Kidney tubule cell (primary cell): ENCODE results near the gene DIAPH3.

Source experiments
- DNase-seq: peaks from one replicate; pipeline ENCODE4 v3.0.0-alpha.2; 2018; ENCODE audit warnings: low spot score

Gene DIAPH3

GRCh38 chr13:60158321-60158801 is 5.4 kb downstream of the DIAPH3 start:
- peak; percentile 85 for DNase-seq

GRCh38 chr13:60155978-60156377 is 7.8 kb downstream of the DIAPH3 start:
- DNase-seq: peak; percentile 23

GRCh38 chr13:60152904-60153303 is 10.8 kb downstream of the DIAPH3 start:
- DNase-seq: no peak

- DNase-seq: peak; percentile 51
Measured at GRCh38 chr13:60152114-60152513, 11.6 kb downstream of the DIAPH3 start.

GRCh38 chr13:60150538-60150937 is 13.2 kb downstream of the DIAPH3 start:
- no peak for DNase-seq

DNA sequence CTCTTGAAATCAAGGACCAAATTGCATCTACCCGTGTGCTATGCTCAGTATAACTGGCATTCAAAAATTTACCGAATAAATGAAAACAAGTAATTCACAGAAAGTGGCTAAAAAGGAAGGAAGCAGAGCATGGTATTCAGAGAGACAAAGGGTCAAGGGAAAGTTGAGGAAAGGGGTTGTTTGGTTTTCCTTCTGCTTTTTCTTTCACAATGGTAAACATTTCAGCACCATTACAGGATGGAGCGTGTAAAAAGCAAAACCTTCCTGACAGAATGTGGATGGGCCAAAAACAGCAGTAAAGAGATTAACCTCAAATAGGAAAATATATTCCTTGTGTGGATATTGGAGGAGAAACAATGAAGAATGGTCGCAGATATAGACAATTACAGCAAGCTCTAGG is 14.8 kb downstream of the DIAPH3 start:
- no peak for DNase-seq

DNA sequence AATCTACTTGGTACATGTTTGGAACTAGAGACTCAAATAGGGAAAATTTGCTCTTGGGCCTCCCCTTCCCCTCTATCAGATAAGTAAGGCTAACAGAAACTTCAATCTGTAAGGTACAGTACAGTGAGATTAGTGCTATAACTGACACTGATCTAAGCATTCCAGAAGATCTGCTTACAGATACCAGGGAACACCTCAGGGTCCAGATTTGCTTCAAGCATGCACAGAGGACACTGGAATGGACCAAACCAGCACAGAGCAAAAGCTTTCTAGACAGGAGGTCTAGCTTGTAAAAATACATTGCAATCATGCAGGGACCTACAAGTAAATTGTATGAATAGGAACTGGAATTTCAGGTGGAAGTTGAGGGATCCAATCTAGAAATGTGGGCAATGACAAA is 16.4 kb downstream of the DIAPH3 start:
- DNase-seq: no peak

GRCh38 chr13:60146471-60146870 is 17.3 kb downstream of the DIAPH3 start:
- DNase-seq: no peak

- peak; percentile 30 for DNase-seq
Measured at GRCh38 chr13:60143775-60144174, 20.0 kb downstream of the DIAPH3 start.

DNA sequence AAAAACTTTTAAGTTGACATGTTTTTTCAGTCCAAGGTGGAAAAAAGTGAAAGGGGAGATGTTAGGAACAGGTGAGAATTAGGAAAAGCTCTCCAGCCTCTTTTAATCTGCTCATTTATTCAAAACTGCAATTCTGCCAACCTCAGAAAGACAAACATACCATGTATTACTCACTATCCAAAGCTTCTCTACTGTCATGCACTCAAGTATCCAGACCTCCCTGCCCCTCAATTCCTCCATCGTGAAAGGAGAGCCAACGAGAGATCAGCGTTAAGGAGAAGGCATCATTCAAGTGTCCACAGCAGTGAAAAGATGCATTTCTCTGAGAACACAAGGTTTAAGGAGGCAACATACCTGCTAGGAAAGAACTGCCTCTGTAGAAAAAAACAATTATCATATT is 24.5 kb downstream of the DIAPH3 start:
- DNase-seq: peak; percentile 30

- DNase-seq: no peak
Measured at GRCh38 chr13:60138674-60139073, 25.1 kb downstream of the DIAPH3 start.

GRCh38 chr13:60137911-60138560 is 25.7 kb downstream of the DIAPH3 start:
- no peak for DNase-seq

GRCh38 chr13:60135344-60135743 is 28.4 kb downstream of the DIAPH3 start:
- no peak for DNase-seq

- DNase-seq: no peak
Measured at GRCh38 chr13:60134376-60134775, 29.4 kb downstream of the DIAPH3 start.

DNA sequence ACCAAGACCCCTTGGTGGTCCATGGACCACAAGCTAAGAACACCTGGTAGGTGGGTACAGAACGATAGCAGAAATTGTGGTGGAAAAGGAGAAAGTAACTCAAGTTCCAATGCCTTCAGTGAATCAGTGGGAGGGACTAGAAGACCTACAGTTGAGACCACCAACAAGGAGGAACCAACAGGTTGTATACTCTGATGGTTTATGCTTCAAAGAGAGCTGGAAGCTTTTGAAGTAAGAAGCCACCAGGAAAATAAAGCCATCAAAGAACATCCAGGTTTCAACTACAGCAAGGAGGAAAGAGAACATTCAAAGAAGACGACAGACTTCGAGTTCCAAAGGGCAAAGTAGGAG is 42.4 kb downstream of the DIAPH3 start:
- DNase-seq: no peak

DNA sequence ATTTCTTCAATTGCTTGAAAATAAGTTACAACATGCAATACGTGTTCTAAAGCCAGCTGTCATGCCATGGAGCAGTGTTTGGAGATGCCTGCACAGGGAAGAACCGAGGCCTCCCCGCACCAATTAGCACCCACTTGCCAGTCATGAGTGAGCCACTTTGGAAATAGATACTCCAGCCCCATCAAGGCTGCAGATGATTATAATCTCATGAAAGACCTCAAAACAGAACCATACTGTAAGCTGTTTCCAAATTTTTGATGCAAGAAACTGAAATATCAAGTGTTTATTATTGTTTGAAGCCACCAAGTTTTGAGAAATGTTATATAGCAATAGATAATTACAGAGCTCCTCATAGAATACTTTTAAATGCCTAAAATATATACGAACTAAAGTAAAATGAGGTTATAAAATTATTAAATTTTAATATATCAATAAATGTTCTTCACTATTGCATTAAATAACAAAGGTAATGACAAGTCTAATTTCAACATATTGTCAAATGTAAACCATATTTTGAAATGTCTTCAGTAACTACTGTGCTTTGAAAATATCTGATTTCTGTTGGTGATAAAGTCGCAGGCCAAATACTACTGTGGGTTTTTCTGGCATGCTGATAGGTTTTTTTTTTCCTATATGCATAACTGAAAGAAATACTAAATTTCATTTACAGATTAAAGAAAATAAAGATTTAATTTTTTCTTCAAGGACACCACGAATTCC is 43.0 kb downstream of the DIAPH3 start:
- DNase-seq: no peak

DNA sequence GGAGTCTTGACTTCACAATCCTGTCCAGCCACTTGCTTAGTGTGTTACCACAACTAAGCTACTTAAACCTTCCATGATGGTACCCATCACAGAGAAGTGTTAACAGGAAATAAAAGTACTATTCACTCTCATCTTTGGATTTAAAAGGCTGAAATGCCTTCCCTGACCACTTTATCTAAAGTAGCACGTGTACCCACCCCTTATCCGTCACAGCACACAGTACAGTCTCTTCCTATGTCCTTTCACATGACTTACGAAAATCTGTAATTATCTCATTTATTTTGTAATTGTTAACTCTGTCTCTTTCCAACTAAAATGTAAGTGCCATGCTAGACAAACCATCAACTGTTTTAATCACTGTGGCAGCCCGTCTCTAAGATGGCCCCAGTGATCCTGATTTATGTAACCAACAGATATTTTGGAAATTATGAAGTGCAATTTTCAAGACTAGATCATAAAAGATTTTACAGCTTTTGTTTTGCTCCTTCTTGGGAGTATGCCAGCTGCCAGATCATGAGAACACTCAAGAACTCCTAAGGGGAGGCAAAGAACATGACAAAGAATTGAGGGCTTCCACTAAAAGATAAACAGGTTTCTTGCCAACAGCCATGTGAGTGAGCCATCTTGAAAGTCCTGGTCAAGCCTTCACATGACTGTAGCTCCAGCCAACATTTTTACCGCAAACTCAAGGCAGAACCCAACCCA is 44.9 kb downstream of the DIAPH3 start:
- no peak for DNase-seq

DNA sequence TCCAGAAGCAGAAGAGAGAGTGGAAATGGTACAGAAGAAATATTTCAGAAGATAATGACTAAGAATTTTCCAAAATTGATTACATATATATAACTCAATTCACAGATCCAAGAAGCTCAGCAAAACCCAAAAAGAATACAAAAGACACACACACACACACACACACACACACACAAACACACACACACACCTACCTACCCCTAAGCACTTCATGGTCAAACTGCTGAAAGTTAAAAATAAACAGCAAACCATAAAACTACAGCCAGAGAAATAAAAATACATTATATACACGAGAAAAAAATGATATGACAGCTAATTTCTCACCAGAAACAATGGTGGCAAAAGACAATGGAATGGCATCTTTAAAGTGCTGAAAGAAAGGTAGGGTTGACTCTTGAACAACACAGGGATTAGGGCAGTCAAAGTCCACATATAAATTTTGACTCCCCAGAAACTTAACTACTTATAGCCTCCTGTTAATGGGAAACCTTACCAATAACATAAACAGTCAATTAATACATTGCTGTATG is 49.2 kb downstream of the DIAPH3 start:
- no peak for DNase-seq

DNA sequence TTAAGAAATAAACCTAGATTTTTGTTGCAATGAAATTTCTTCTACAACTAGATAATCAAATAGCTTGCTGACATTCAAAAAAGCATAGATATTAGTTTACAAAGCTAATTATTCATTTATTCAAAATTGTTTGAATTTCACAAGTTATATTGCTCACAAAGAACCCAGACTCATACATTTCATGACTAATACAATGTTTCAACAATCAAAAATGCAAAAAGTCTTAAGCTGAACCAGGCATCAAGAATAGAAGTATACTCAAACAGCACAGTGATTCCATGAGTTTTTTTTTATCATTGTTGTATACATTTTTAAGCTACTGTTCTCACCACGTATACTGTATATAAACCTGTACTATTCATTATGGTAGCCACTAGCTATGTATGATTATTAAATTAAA is 51.0 kb downstream of the DIAPH3 start:
- DNase-seq: no peak

GRCh38 chr13:60111691-60112090 is 52.0 kb downstream of the DIAPH3 start:
- no peak for DNase-seq

DNA sequence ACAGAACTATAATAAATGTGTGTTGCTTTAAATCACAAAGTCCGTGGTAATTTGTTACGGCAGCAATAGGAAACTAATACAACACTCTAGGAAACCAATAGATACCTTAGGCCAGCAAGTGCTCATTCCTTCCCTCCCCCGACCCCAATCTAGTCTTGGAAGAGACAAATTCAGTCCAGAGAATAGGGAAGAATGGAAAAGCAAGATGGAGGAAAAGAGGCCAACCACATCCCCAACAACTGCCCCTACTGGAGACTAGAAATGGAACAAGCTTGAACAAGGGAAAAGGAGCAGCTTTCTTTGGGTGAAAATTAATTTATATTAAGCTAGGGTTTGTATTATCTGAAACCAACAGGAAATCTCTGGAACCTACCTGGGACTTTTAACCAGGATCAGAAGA is 54.4 kb downstream of the DIAPH3 start:
- DNase-seq: no peak

DNA sequence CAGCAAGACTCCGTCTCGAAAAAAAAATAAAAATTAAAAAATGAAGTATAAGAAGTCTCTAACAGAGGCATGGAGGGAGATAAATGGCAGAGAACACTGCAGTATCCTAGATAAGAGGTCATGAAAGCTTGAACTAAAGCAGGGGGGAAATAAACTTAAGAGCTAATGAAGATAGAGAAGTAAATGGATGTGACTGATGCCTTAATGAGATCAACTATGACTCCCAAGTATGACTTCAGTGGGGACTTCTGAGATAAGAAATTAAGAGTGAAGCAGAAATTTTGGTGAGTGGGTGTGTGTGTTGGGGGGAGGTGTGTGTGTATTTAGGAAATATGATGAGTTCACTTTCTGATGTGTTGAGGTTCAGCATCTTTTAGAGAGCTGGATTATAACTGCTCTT is 55.1 kb downstream of the DIAPH3 start:
- DNase-seq: no peak
